Chondrocyte (in vitro differentiated cells): ENCODE results near the gene PLA2G12B. TPM values are rescaled to one million over a fixed set of nuclear protein-coding genes. Genes with fewer than 3 reads are reported as not detected.

Experiments
- DNase-seq: peaks from one replicate; pipeline ENCODE4 v3.0.0; 2021; ENCODE audit warnings: mixed read lengths, low spot score
- H3K27ac Mint-ChIP-seq: one replicate; pipeline ENCODE4 v1.8.0; 2021; ENCODE audit warnings: mild to moderate bottlenecking, moderate library complexity, mixed read lengths; ENCODE audit not compliant: unreplicated experiment
- H3K27me3 Mint-ChIP-seq: 2 replicates; pipeline ENCODE4 v1.8.0; 2021; ENCODE audit warnings: low read depth, mixed read lengths
- H3K36me3 Mint-ChIP-seq: 2 replicates; pipeline ENCODE4 v1.8.0; 2021; ENCODE audit warnings: low read depth, mixed read lengths
- H3K4me1 Mint-ChIP-seq: 2 replicates; pipeline ENCODE4 v1.8.0; 2021; ENCODE audit warnings: low read depth, mild to moderate bottlenecking, mixed read lengths
- H3K4me3 Mint-ChIP-seq: one replicate; pipeline ENCODE4 v1.8.0; 2021; ENCODE audit warnings: mild to moderate bottlenecking, moderate library complexity, mixed read lengths; ENCODE audit not compliant: unreplicated experiment
- H3K9me3 Mint-ChIP-seq: 2 replicates; pipeline ENCODE4 v1.8.0; 2021; ENCODE audit warnings: low read depth, mixed read lengths
- total RNA-seq: library from RNA; stranded (reverse); gene quantifications from 3 replicates; pipeline ENCODE4 v1.2.1, GENCODE V29; 2021
- TF ChIP-seq, protein P1 (sequence below): fragments of 200-600 bp; sonication (generic); IDR thresholded peaks from 2 replicates; pipeline ENCODE4 v1.5.0; 2021; ENCODE audit warnings: antibody characterized with exemption, mild to moderate bottlenecking, moderate library complexity

PLA2G12B gene
- total RNA-seq, 1 donor from 2014 or later, result not detected

DNA sequence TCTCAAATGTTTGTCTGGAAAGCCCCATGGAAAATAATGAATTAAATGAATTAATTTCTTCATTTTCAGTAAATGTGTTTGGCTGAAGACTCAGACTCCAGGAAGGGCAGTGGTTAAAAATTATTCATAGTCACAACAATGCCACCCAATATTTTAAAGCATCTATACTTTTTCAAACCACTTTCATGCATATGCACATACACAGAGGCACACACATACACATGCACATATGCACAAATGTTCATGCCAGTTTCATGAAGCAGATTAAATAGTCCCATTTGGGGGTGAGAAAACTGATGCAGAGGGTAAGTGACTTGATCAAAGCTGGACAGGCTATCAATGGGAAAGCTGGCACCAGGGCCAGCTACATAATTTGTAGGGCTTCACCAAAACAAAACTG lies 1.4 kb upstream of the PLA2G12B start:
- no peaks in the 10 kb centered on the region for H3K4me1 Mint-ChIP-seq
- no peak overlapping the region for H3K4me3 Mint-ChIP-seq
- TF ChIP-seq, protein P1, sequence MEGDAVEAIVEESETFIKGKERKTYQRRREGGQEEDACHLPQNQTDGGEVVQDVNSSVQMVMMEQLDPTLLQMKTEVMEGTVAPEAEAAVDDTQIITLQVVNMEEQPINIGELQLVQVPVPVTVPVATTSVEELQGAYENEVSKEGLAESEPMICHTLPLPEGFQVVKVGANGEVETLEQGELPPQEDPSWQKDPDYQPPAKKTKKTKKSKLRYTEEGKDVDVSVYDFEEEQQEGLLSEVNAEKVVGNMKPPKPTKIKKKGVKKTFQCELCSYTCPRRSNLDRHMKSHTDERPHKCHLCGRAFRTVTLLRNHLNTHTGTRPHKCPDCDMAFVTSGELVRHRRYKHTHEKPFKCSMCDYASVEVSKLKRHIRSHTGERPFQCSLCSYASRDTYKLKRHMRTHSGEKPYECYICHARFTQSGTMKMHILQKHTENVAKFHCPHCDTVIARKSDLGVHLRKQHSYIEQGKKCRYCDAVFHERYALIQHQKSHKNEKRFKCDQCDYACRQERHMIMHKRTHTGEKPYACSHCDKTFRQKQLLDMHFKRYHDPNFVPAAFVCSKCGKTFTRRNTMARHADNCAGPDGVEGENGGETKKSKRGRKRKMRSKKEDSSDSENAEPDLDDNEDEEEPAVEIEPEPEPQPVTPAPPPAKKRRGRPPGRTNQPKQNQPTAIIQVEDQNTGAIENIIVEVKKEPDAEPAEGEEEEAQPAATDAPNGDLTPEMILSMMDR, result no peak
- no peaks in the 10 kb centered on the region for H3K36me3 Mint-ChIP-seq
- no peak for DNase-seq
- H3K9me3 Mint-ChIP-seq, result no peaks in the 10 kb centered on the region
- H3K27ac Mint-ChIP-seq, result no peak overlapping the region
- H3K27me3 Mint-ChIP-seq, result no peaks in the 10 kb centered on the region

DNA sequence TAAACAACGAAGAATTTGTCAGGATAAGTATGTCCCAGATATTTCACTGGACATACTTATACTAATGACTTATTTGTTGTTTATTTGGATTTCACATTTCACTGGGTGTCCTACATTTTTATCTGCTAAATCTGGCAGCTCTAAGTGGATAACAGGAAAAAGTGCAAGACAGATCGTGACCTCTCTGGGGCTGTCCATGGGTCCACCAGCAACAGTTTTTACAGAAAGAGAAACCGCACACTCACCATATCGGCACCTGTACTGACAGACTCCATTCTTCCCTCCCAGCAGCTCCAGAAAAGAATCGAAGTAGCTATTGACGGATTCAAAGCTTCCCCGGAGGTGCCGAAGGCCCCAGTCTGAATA lies 393 bp downstream of the PLA2G12B start:
- H3K9me3 Mint-ChIP-seq, result no peaks in the 10 kb centered on the region
- H3K4me3 Mint-ChIP-seq, result no peak overlapping the region
- H3K36me3 Mint-ChIP-seq, result no peaks in the 10 kb centered on the region
- H3K27ac Mint-ChIP-seq, result no peak overlapping the region
- TF ChIP-seq, protein P1, result no peak
- no peaks in the 10 kb centered on the region for H3K4me1 Mint-ChIP-seq
- no peak for DNase-seq
- H3K27me3 Mint-ChIP-seq, result no peaks in the 10 kb centered on the region

DNA sequence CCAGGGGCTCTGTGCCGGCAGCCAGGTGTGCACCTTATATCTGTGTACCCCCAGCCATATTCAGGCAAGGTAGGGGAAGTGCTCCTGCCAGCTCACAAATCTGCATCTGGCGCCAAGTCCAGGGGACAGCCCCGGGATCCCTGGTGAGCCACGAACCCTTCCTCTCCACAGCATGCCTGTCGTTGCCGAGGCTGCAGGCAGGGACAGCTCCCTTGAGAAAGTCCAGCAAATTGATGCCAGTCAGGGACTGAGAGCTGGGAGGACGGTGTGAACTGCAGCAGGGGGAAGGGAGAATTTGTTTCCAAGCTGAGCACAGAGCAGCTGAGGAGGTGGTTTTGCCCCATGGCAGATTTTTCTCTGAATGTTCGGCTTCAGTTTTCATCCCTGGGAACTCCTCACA lies 919 bp downstream of the PLA2G12B start:
- Mint-ChIP-seq H3K4me1 (no peaks in the 10 kb centered on the region), H3K36me3 (no peaks in the 10 kb centered on the region), H3K27me3 (no peaks in the 10 kb centered on the region), H3K27ac (no peak overlapping the region), H3K9me3 (no peaks in the 10 kb centered on the region), H3K4me3 (no peak overlapping the region)
- no peak for DNase-seq
- TF ChIP-seq, protein P1, result no peak

DNA sequence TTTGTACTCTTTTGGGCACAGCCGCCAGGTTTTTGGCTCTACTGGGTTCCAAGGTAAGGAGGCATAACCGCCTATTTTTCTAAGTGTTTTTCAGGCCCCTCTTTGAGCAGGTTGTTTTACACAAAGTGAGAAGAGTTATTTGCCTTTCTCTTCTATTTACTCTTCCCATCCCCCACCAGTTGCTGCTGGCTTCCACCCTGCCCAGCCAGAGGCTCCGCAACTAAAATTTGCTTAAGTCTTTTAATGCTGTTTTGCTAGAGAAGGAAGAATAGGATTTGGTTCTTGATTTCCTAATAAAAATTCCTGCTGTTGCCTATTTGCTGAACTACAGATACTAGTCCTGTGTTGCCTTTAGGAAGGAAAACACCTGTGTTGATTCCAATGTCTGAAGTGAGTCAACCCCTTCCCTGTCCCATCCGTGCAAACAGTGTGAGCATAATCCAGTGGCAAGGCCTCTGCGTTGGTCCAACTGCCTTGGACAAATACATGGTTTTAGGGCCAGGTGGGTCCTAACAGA lies 1.9 kb downstream of the PLA2G12B start:
- DNase-seq, result no peak
- TF ChIP-seq, protein P1, result no peak

DNA sequence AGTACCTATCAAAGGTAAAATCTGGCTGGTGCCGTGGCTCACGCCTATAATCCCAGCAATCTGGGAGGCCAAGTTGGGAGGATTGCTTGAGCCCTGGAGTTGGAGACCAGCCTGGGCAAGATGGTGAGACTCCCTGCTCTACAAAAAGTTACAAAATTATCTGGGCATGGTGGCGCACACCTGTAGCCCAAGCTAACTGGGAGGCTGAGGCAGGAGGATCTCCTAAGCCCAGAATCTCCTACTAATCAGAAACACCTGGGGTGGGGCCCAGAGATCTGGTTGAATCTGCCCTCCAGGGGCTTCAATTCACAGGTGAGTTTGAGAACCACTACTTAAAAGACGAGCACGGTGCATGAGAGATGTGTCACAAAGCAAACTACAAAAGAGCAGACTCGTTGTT lies 2.4 kb downstream of the PLA2G12B start:
- DNase-seq, result no peak
- Mint-ChIP-seq H3K4me3 (no peak overlapping the region), H3K27ac (no peak overlapping the region), H3K36me3 (peaks cover 3% of the 10 kb centered on the region), H3K4me1 (no peaks in the 10 kb centered on the region), H3K9me3 (no peaks in the 10 kb centered on the region), H3K27me3 (no peaks in the 10 kb centered on the region)
- TF ChIP-seq, protein P1, result no peak

More for the DNA sequence above, 1.9 kb downstream of the PLA2G12B start:
- H3K27me3 Mint-ChIP-seq, result no peaks in the 10 kb centered on the region
- no peaks in the 10 kb centered on the region for H3K9me3 Mint-ChIP-seq
- peaks cover 1% of the 10 kb centered on the region for H3K36me3 Mint-ChIP-seq
- no peak overlapping the region for H3K4me3 Mint-ChIP-seq
- no peak overlapping the region for H3K27ac Mint-ChIP-seq
- no peaks in the 10 kb centered on the region for H3K4me1 Mint-ChIP-seq
